A375 (cell line): ENCODE data around the gene MAL. TPM values are rescaled to one million over a fixed set of nuclear protein-coding genes. Genes with fewer than 3 reads are reported as not detected.

Experiments
- small RNA-seq: library from RNA; depleted of rRNA; stranded (forward); fragments of <200 nt; gene quantifications from one replicate; pipeline ENCODE3, GENCODE V24; 2014
- total RNA-seq: library from RNA; depleted of rRNA; stranded (reverse); fragments of >200 nt; shearing (Covaris generic); gene quantifications from 2 replicates; pipeline ENCODE4 v1.2.3, GENCODE V29; 2014; rRNA removed

The MAL gene
- not detected in 2 replicates for total RNA-seq

DNA sequence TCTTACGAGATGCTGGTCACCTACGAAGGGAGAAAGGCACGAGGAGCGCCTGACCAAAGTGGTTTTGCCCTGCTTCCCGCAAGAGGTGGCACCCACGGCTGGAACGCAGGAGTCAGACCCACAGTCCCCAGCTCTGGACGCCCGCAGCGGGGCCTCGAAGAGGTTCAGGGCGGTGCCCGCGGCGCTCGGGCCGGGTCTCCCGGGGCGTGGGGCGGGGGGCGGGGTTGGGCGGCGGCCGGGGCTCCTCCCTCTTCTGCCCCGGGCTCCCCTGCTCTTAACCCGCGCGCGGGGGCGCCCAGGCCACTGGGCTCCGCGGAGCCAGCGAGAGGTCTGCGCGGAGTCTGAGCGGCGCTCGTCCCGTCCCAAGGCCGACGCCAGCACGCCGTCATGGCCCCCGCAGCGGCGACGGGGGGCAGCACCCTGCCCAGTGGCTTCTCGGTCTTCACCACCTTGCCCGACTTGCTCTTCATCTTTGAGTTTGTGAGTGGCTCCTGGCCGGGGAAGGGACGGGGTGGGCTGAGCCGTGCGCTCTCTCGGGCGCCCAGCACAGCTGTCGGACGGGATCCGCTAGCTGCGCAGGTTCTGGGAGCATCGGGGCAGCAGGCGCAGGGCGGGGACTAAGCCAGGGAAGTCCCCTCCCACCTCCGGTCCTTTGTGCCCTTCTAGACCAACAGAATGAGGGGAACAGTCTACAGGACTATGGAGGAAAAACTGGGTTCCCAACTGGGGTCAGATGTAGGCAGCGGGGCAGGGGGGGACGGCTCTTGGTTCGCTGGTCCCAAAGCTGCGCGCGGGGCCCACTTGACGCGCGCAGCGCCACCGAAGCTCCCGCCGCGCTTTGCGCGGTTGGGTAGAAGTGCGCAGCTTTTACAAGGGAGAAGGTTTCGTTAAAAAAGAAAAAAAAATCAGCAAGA, at the start of gene MAL:
Gene MAL, plus strand, starts transcription at position 303 of the 914 bp plus-strand sequence. Its CDS starts 85 bp downstream, at position 388.

Small RNAs within 50 kb of the gene (small RNA-seq; reads per million reads assigned to genes)
- gene RN7SL575P, result 0.21 reads per million

Other genes with a start within 250 kb of the MAL start
- 0.08 TPM in 1 of 2 replicates, not detected in the other for gene TEKT4, start 154.3 kb upstream of the MAL start, total RNA-seq
- gene MRPS5, start 96.1 kb downstream of the MAL start, total RNA-seq, result 47.4 and 58.8 TPM in 2 replicates
- 5.9 and 7.1 TPM in 2 replicates for gene ZNF514, start 134.1 kb downstream of the MAL start, total RNA-seq
- gene ZNF2, start 140.1 kb downstream of the MAL start, total RNA-seq, result 0.80 and 1.0 TPM in 2 replicates
- 2.9 and 3.0 TPM in 2 replicates for gene ZNF892, start 181.8 kb downstream of the MAL start, total RNA-seq
- 0.15 and 0.66 TPM in 2 replicates for gene PROM2, start 248.7 kb downstream of the MAL start, total RNA-seq